BE2C (cell line): ENCODE results near the gene ARL4A.
"Not testable (repeated sequence)": the region's sequence is repeated elsewhere in the genome, so short reads cannot be mapped to it uniquely, and the experiment has no call there.

ENCODE experiments used
- DNase-seq: peaks from one replicate; pipeline ENCODE4 v3.0.0-alpha.2; 2020
- H3K27me3 ChIP-seq: fragments of 250-450 bp; sonication (Bioruptor Pico); 2 replicates; pipeline ENCODE4 v1.5.1; 2020; ENCODE audit warnings: mild to moderate bottlenecking
- H3K36me3 ChIP-seq: fragments of 250-450 bp; sonication (Bioruptor Pico); 2 replicates; pipeline ENCODE4 v1.5.1; 2020; ENCODE audit warnings: mild to moderate bottlenecking
- H3K4me1 ChIP-seq: fragments of 250-450 bp; sonication (Bioruptor Pico); 2 replicates; pipeline ENCODE4 v1.5.1; 2020
- H3K4me3 ChIP-seq: 2 replicates; pipeline ENCODE4 v1.5.1; 2011; ENCODE audit warnings: low read depth, low read length
- H3K9me3 ChIP-seq: fragments of 250-450 bp; sonication (Bioruptor Pico); 2 replicates; pipeline ENCODE4 v1.5.1; 2020
- CTCF ChIP-seq: IDR thresholded peaks from 2 replicates; pipeline ENCODE4 v1.5.1; 2012; ENCODE audit warnings: mild to moderate bottlenecking, low read depth, low read length

Gene ARL4A

DNA sequence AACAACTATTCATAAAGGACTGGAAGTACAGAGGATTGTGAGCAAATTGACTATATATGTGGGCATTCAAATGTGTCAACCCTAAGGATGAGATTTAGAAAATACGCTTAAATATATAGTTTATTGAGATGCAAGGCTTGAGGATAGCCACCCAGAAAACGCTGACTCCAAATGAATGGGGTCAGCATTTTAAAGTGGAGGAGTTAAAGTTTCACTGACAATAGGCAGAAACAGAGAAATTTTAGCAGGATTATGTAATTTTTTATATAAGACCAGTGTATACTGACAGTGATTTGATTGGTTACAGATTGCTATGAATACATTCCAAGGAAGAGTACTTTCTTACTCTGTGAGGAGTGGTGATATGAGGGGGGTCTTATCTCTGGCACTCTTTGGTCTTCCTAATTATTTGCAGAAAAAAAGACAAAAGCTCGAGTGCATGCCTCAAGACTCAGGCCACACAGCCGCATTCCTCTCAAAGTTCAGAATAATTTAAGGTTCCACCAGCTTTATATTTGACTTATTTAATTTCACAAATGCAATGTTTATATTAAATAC is 38.6 kb upstream of the ARL4A start:
- H3K4me1 ChIP-seq: no peaks in the 10 kb centered on the region
- H3K9me3 ChIP-seq: no peaks in the 10 kb centered on the region
- no peak overlapping the region for H3K4me3 ChIP-seq
- DNase-seq: no peak
- H3K27me3 ChIP-seq: no peaks in the 10 kb centered on the region; the same call in none of the 2 replicates
- H3K36me3 ChIP-seq: no peaks in the 10 kb centered on the region
- TF ChIP-seq CTCF: no peak

GRCh38 chr7:12649348-12649747 is 38.1 kb upstream of the ARL4A start:
- Histone ChIP-seq H3K27me3 (no peaks in the 10 kb centered on the region; the same call in none of the 2 replicates), H3K36me3 (no peaks in the 10 kb centered on the region), H3K9me3 (no peaks in the 10 kb centered on the region), H3K4me3 (no peak overlapping the region), H3K4me1 (no peaks in the 10 kb centered on the region)
- TF ChIP-seq CTCF: no peak
- no peak for DNase-seq

- Histone ChIP-seq H3K9me3 (no peaks in the 10 kb centered on the region), H3K36me3 (no peaks in the 10 kb centered on the region), H3K4me1 (no peaks in the 10 kb centered on the region), H3K4me3 (no peak overlapping the region), H3K27me3 (peaks cover 3% of the 10 kb centered on the region)
- DNase-seq: no peak
- no peak for TF ChIP-seq CTCF
Observed at GRCh38 chr7:12650080-12650479, 37.4 kb upstream of the ARL4A start.

- H3K27me3 ChIP-seq: peaks cover 3% of the 10 kb centered on the region; the same call in 1 of the 2 replicates
- H3K9me3 ChIP-seq: no peaks in the 10 kb centered on the region
- no peak for DNase-seq
- H3K4me1 ChIP-seq: no peaks in the 10 kb centered on the region
- no peak for TF ChIP-seq CTCF
- no peak overlapping the region for H3K4me3 ChIP-seq
- H3K36me3 ChIP-seq: no peaks in the 10 kb centered on the region
Observed at GRCh38 chr7:12653110-12653509, 34.3 kb upstream of the ARL4A start.

GRCh38 chr7:12653518-12653917 is 33.9 kb upstream of the ARL4A start:
- no peak for DNase-seq
- TF ChIP-seq CTCF: no peak
- no peaks in the 10 kb centered on the region for H3K36me3 ChIP-seq
- no peaks in the 10 kb centered on the region for H3K4me1 ChIP-seq
- no peaks in the 10 kb centered on the region for H3K9me3 ChIP-seq
- H3K27me3 ChIP-seq: peaks cover 3% of the 10 kb centered on the region; the same call in 1 of the 2 replicates
- no peak overlapping the region for H3K4me3 ChIP-seq

GRCh38 chr7:12655161-12655560 is 32.3 kb upstream of the ARL4A start:
- no peak for DNase-seq
- no peak for TF ChIP-seq CTCF
- Histone ChIP-seq H3K9me3 (no peaks in the 10 kb centered on the region), H3K4me3 (no peak overlapping the region), H3K27me3 (peaks cover 3% of the 10 kb centered on the region; the same call in 1 of the 2 replicates), H3K4me1 (no peaks in the 10 kb centered on the region), H3K36me3 (no peaks in the 10 kb centered on the region)

GRCh38 chr7:12660423-12660822 is 27.0 kb upstream of the ARL4A start:
- not testable (repeated sequence) for DNase-seq, H3K4me3 ChIP-seq, H3K27me3 ChIP-seq, H3K36me3 ChIP-seq, H3K9me3 ChIP-seq, H3K4me1 ChIP-seq

DNA sequence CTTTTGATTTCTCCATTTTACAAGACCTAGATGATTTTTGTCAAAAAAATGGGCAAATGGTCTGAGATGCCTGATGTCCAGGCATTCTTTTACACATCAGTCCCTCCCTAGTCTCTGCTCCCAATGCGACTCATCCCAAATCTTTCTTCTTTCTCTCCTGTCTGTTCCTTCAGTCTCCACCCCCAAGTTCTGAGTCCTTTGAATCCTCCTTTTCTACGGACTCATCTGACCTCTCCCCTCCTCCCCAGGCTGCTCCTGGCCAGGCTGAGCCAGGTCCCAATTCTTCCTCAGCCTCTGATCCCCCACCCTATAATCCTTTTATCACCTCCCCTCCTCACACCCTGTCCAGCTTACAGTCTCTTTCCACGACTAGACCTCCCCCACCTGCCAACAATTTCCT is 26.4 kb upstream of the ARL4A start:
- H3K4me1 ChIP-seq, H3K4me3 ChIP-seq, H3K9me3 ChIP-seq, H3K36me3 ChIP-seq, H3K27me3 ChIP-seq, DNase-seq: not testable (repeated sequence)
